Breast epithelium (tissue), 4 donors: Measurements from ENCODE around the gene GREB1. TPM values are rescaled to one million over a fixed set of nuclear protein-coding genes. Genes with fewer than 3 reads are reported as not detected.
"Not testable (repeated sequence)": the region's sequence is repeated elsewhere in the genome, so short reads cannot be mapped to it uniquely, and the experiment has no call there.

Experiments used
- DNase-seq, 2 donors: peaks; one replicate each; pipeline ENCODE4 v3.0.0-alpha.2; 2019; ENCODE audit warnings: low spot score in 2 of 2
- H3K27ac ChIP-seq, 2 donors: fragments of 200-600 bp; sonication (generic) in 1 of 2; one replicate each; pipeline ENCODE4 v1.5.1; 2016 to 2019; ENCODE audit warnings: mild to moderate bottlenecking in 1 of 2
- H3K27me3 ChIP-seq, 2 donors: fragments of 200-600 bp; sonication (generic) in 1 of 2; one replicate each; pipeline versions ENCODE4 v1.5.1 to v1.6.0; 2017 to 2019; ENCODE audit warnings: control low read depth in 1 of 2, mild to moderate bottlenecking in 1 of 2
- H3K36me3 ChIP-seq: fragments of 200-600 bp; one replicate; pipeline ENCODE4 v1.5.1; 2019
- H3K4me1 ChIP-seq, 2 donors: fragments of 200-600 bp; sonication (generic); one replicate each; pipeline ENCODE4 v1.5.1; 2016 to 2019; ENCODE audit warnings: control low read depth in 1 of 2
- H3K4me3 ChIP-seq, 3 donors: fragments of 200-600 bp; sonication (generic); 1 replicate in 2 of 3; 2 replicates in 1 of 3; pipeline ENCODE4 v1.5.1; 2016 to 2019; ENCODE audit warnings: mild to moderate bottlenecking in 3 of 3, moderate library complexity in 2 of 3
- H3K9me3 ChIP-seq, 2 donors: fragments of 200-600 bp; sonication (generic) in 1 of 2; one replicate each; pipeline ENCODE4 v1.5.1; 2016 to 2019; ENCODE audit warnings: control low read depth in 1 of 2
- CTCF ChIP-seq, 3 donors: fragments of 450-650 bp; IDR thresholded peaks; one replicate each; pipeline ENCODE4 v1.5.1; 2016 to 2017; ENCODE audit warnings: antibody characterized with exemption in 3 of 3, mild to moderate bottlenecking in 3 of 3, moderate library complexity in 3 of 3
- POLR2A ChIP-seq: fragments of 450-650 bp; IDR thresholded peaks from one replicate; pipeline ENCODE4 v1.6.1; 2016; ENCODE audit warnings: antibody characterized with exemption, mild to moderate bottlenecking, moderate library complexity
- POLR2AphosphoS5 ChIP-seq, 3 donors: sonication (generic); formaldehyde crosslinking; IDR thresholded peaks; one replicate each; pipeline ENCODE4 v1.6.1; 2017; ENCODE audit warnings: antibody characterized with exemption in 3 of 3
- intact Hi-C: fragments of 100-400 bp; cut with DNase I; formaldehyde crosslinking; loops from one replicate; pipeline ENCODE4 v1.15.1; 2023; ENCODE audit warnings: low total_unique reads
- total RNA-seq, 3 donors: library from RNA; depleted of rRNA; stranded (reverse); fragments of >200 nt; gene quantifications; one replicate each; pipeline ENCODE4 v1.1.0, GENCODE V29; 2016

Gene GREB1
- total RNA-seq, 3 donors from 2014 or later: 5.4 to 83.6 (median 42.9) TPM

GRCh38 chr2:11658208-11659114, 124.6 kb downstream of the GREB1 start:
- no peak for DNase-seq
- TF ChIP-seq POLR2AphosphoS5 (IDR thresholded peaks at IDR 0.05): no peak
- no peak for TF ChIP-seq POLR2A
- TF ChIP-seq CTCF (IDR thresholded peaks at IDR 0.05): no peak

GRCh38 chr2:11659115-11659475, 125.2 kb downstream of the GREB1 start:
- no peak for DNase-seq
- Histone ChIP-seq H3K36me3 (no peaks in the 10 kb centered on the region), H3K27me3 (peaks cover 0 to 18% of the 10 kb centered on the region in 2 donors), H3K9me3 (peaks cover 0 to 9% of the 10 kb centered on the region in 2 donors), H3K4me3 (no peak overlapping the region), H3K4me1 (no peaks in the 10 kb centered on the region), H3K27ac (no peak overlapping the region)
- TF ChIP-seq POLR2A (no peak), POLR2AphosphoS5 (IDR thresholded peaks at IDR 0.05) (no peak), CTCF (IDR thresholded peaks at IDR 0.05) (no peak)
- intact Hi-C loops: no loop called here

More at GRCh38 chr2:11658208-11659114, 124.6 kb downstream of the GREB1 start:
- no peak overlapping the region for H3K27ac ChIP-seq
- H3K27me3 ChIP-seq: peaks cover 0 to 18% of the 10 kb centered on the region in 2 donors
- no peaks in the 10 kb centered on the region for H3K4me1 ChIP-seq
- H3K9me3 ChIP-seq: peaks cover 0 to 9% of the 10 kb centered on the region in 2 donors
- no peaks in the 10 kb centered on the region for H3K36me3 ChIP-seq
- intact Hi-C loops: no loop called here
- no peak overlapping the region for H3K4me3 ChIP-seq

- H3K36me3 ChIP-seq: no peaks in the 10 kb centered on the region
- H3K9me3 ChIP-seq: peaks cover 0 to 9% of the 10 kb centered on the region in 2 donors
- H3K4me1 ChIP-seq: no peaks in the 10 kb centered on the region
- TF ChIP-seq POLR2A (no peak), POLR2AphosphoS5 (IDR thresholded peaks at IDR 0.05) (no peak), CTCF (IDR thresholded peaks at IDR 0.05) (no peak)
- peaks cover 0 to 18% of the 10 kb centered on the region in 2 donors for H3K27me3 ChIP-seq
- DNase-seq: no peak
- intact Hi-C loops: no loop called here
- H3K4me3 ChIP-seq: no peak overlapping the region
- H3K27ac ChIP-seq: no peak overlapping the region
These were observed 126.0 kb downstream of the GREB1 start for GRCh38 chr2:11659851-11660250.

GRCh38 chr2:11660396-11660795, 126.6 kb downstream of the GREB1 start:
- H3K36me3 ChIP-seq, intact Hi-C loops, DNase-seq, H3K4me1 ChIP-seq, H3K9me3 ChIP-seq, H3K4me3 ChIP-seq, H3K27ac ChIP-seq: not testable (repeated sequence)
- peaks cover 0 to 18% of the 10 kb centered on the region in 2 donors for H3K27me3 ChIP-seq

GRCh38 chr2:11661891-11662435, 128.1 kb downstream of the GREB1 start:
- Histone ChIP-seq H3K4me3 (no peak overlapping the region), H3K36me3 (no peaks in the 10 kb centered on the region), H3K4me1 (no peaks in the 10 kb centered on the region), H3K9me3 (peaks cover 0 to 9% of the 10 kb centered on the region in 2 donors), H3K27ac (no peak overlapping the region), H3K27me3 (peaks cover 0 to 18% of the 10 kb centered on the region in 2 donors)
- DNase-seq: no peak
- intact Hi-C loops: no loop called here
- TF ChIP-seq CTCF (IDR thresholded peaks at IDR 0.05) (no peak), POLR2AphosphoS5 (IDR thresholded peaks at IDR 0.05) (no peak)
